Upper lobe of left lung (tissue), 6 donors: ENCODE measurements around the gene MINAR1. TPM values are rescaled to one million over a fixed set of nuclear protein-coding genes. Genes with fewer than 3 reads are reported as not detected.
A peak's percentile ranks its signal among the peaks of the same experiment; 100 is the strongest.

ENCODE experiments used
- ATAC-seq, 2 donors: fragments of 200-7000 bp; cut with Tn5 transposase; one replicate each; pipeline ENCODE4 v1.9.1; 2022; ENCODE audit warnings: mild to moderate bottlenecking in 2 of 2, moderate library complexity in 2 of 2; ENCODE audit not compliant: low FRiP score in 2 of 2
- DNase-seq, 2 donors: peaks; one replicate each; pipeline ENCODE4 v3.0.0-alpha.2; 2019 to 2020
- H3K27ac ChIP-seq, 4 donors: fragments of 200-600 bp; sonication (generic); one replicate each; pipeline ENCODE4 v1.5.1; 2016 to 2019
- H3K27me3 ChIP-seq, 4 donors: fragments of 200-600 bp; sonication (generic); one replicate each; pipeline ENCODE4 v1.5.1; 2017 to 2019
- H3K36me3 ChIP-seq, 4 donors: fragments of 200-600 bp; sonication (generic); one replicate each; pipeline ENCODE4 v1.5.1; 2016 to 2019
- H3K4me1 ChIP-seq, 4 donors: fragments of 200-600 bp; sonication (generic); one replicate each; pipeline ENCODE4 v1.5.1; 2018 to 2019
- H3K4me3 ChIP-seq, 4 donors: fragments of 200-600 bp; sonication (generic); one replicate each; pipeline ENCODE4 v1.5.1; 2017 to 2019; ENCODE audit warnings: mild to moderate bottlenecking in 2 of 4, moderate library complexity in 1 of 4
- H3K9me3 ChIP-seq, 4 donors: fragments of 200-600 bp; sonication (generic); one replicate each; pipeline ENCODE4 v1.5.1; 2018 to 2019
- EP300 ChIP-seq, 4 donors: sonication (generic); formaldehyde crosslinking; IDR thresholded peaks; one replicate each; pipeline ENCODE4 v1.5.1; 2017; ENCODE audit warnings: antibody characterized with exemption in 4 of 4, control low read depth in 2 of 4
- POLR2A ChIP-seq, 4 donors: fragments of 450-650 bp; IDR thresholded peaks; one replicate each; pipeline ENCODE4 v1.5.1; 2016 to 2017; ENCODE audit warnings: antibody characterized with exemption in 4 of 4, mild to moderate bottlenecking in 2 of 4
- POLR2AphosphoS5 ChIP-seq, 2 donors: sonication (generic); formaldehyde crosslinking; IDR thresholded peaks; one replicate each; pipeline ENCODE4 v1.5.1; 2017; ENCODE audit warnings: antibody characterized with exemption in 2 of 2
- WGBS, 2 donors: methylation state at CpG; one replicate each; pipeline ENCODE4 v1.1.5; 2017 to 2018; 5-methylcytosine and 5-hydroxymethylcytosine counted together
- total RNA-seq, 6 donors: library from RNA; depleted of rRNA in 4 of 6; stranded (reverse); fragments of >200 nt in 4 of 6; gene quantifications; one replicate each; pipeline versions ENCODE4 v1.1.0 to v1.2.1, GENCODE V29; 2016 to 2021
- TF ChIP-seq, protein P1 (sequence below), 6 experiments: fragments of 450-650 bp in 4 of 6; fragments of 200-600 bp in 2 of 6; sonication (generic) in 2 of 6; IDR thresholded peaks; one replicate each; pipeline ENCODE4 v1.5.1; 2016 to 2019; ENCODE audit warnings: antibody characterized with exemption in 6 of 6
- donor health status: DM: no; HTN: no; CAD: no; lungs with moderate emphysema.
- donor health status: DM: no; HTN: yes; CAD: no; lungs with severe emphysema.

Gene MINAR1
- total RNA-seq, 6 donors from 2014 or later = 0.15 to 0.67 (median 0.30) TPM; not detected in 1

DNA sequence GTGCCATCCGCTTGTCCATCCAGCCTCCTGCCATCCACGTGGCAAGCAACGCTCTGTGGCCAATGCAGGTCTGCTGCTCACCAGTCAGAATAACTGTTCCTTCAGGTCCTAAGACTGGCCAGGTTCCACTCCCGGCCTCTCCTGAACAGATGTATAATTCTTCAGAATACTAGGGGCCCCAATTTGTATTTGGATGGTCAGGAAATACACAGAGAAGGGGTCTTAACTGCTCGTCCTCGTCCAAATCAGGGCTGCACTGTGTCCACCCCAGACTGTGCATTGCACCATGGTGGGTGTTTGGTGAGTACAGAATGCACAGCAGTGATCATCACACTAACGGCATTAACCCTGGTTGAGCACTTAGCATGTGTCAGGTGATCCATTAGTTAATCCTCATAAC is 46.0 kb downstream of the MINAR1 start:
- WGBS, 2 donors = 84 to 95% methylated on average over 6 to 7 of the region's 7 CpGs
- DNase-seq (no peak), ATAC-seq (no peak)
- Histone ChIP-seq H3K27ac (no peak overlapping the region), H3K36me3 (no peaks in the 10 kb centered on the region), H3K27me3 (no peaks in the 10 kb centered on the region), H3K4me3 (no peak overlapping the region), H3K4me1 (no peaks in the 10 kb centered on the region), H3K9me3 (no peaks in the 10 kb centered on the region)
- TF ChIP-seq, protein P1, sequence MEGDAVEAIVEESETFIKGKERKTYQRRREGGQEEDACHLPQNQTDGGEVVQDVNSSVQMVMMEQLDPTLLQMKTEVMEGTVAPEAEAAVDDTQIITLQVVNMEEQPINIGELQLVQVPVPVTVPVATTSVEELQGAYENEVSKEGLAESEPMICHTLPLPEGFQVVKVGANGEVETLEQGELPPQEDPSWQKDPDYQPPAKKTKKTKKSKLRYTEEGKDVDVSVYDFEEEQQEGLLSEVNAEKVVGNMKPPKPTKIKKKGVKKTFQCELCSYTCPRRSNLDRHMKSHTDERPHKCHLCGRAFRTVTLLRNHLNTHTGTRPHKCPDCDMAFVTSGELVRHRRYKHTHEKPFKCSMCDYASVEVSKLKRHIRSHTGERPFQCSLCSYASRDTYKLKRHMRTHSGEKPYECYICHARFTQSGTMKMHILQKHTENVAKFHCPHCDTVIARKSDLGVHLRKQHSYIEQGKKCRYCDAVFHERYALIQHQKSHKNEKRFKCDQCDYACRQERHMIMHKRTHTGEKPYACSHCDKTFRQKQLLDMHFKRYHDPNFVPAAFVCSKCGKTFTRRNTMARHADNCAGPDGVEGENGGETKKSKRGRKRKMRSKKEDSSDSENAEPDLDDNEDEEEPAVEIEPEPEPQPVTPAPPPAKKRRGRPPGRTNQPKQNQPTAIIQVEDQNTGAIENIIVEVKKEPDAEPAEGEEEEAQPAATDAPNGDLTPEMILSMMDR (IDR thresholded peaks at IDR 0.05) = no peak
- no peak for TF ChIP-seq POLR2AphosphoS5 (IDR thresholded peaks at IDR 0.05)
- TF ChIP-seq POLR2A (IDR thresholded peaks at IDR 0.05) = no peak
- no peak for TF ChIP-seq EP300 (IDR thresholded peaks at IDR 0.05)

DNA sequence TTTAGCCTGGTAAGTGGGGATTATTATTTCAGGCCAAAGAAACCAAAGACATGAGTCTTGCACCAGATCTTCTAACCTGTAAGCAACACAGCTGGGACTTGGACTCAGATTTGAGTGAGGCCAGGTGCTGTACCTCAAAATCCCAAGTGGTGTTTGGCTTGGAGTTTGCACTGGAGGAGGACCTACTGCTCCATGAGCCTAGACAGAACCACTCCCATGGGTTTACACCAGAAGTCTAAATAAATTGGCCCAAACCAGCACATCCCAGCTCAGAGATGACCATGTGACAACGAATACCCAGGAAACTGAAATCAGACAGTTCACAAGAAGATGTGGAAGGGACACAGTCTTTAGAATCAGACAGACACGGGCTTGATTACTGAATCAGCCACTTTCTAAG is 47.5 kb downstream of the MINAR1 start:
- H3K36me3 ChIP-seq = no peaks in the 10 kb centered on the region
- H3K27ac ChIP-seq = no peak overlapping the region
- 70 to 76% methylated on average over 2 of the region's 2 CpGs for WGBS, 2 donors
- peak in 1 of 2 donors; percentile 38 for ATAC-seq
- no peaks in the 10 kb centered on the region for H3K9me3 ChIP-seq
- no peaks in the 10 kb centered on the region for H3K27me3 ChIP-seq
- TF ChIP-seq POLR2AphosphoS5 (IDR thresholded peaks at IDR 0.05) (no peak), POLR2A (IDR thresholded peaks at IDR 0.05) (no peak), EP300 (IDR thresholded peaks at IDR 0.05) (no peak)
- TF ChIP-seq, protein P1 (IDR thresholded peaks at IDR 0.05) = no peak
- no peaks in the 10 kb centered on the region for H3K4me1 ChIP-seq
- H3K4me3 ChIP-seq = no peak overlapping the region
- DNase-seq = no peak

DNA sequence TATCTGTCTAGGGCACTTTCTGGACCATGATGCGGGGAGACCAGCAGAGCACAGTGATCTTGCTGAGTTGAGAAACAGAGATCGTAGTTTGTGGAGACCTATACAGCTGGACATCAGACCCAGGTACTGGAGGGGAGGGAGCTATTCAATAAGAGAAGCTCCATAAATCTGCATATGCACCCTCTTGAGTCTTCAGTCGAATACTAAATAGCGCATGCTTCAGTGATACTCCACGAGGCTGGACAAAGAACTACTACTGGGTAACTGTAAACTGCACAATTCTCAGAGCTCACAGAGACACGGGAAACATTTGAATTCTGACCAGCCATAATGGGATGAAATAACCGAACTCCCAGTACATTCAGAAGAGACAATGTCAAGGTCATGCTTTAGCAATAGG is 49.7 kb downstream of the MINAR1 start:
- H3K9me3 ChIP-seq = no peaks in the 10 kb centered on the region
- H3K4me1 ChIP-seq = no peaks in the 10 kb centered on the region
- no peaks in the 10 kb centered on the region for H3K36me3 ChIP-seq
- DNase-seq (no peak), ATAC-seq (no peak)
- no peaks in the 10 kb centered on the region for H3K27me3 ChIP-seq
- 79 to 89% methylated on average over 7 of the region's 7 CpGs for WGBS, 2 donors
- TF ChIP-seq POLR2AphosphoS5 (IDR thresholded peaks at IDR 0.05) = no peak
- no peak for TF ChIP-seq EP300 (IDR thresholded peaks at IDR 0.05)
- no peak for TF ChIP-seq POLR2A (IDR thresholded peaks at IDR 0.05)
- TF ChIP-seq, protein P1 (IDR thresholded peaks at IDR 0.05) = no peak
- H3K4me3 ChIP-seq = no peak overlapping the region
- H3K27ac ChIP-seq = no peak overlapping the region

Other genes with a start within 250 kb of the MINAR1 start
- gene ANKRD34C, start 149.6 kb upstream of the MINAR1 start, total RNA-seq = not detected
- 10 to 100 TPM; 28.3 to 57.5 (median 49.9) TPM for gene TMED3, start 121.2 kb upstream of the MINAR1 start, total RNA-seq